Right lobe of liver (tissue), 4 donors: ENCODE data around the gene SLC2A8.

Experiments
- CTCF ChIP-seq, 4 donors: fragments of 200-600 bp in 3 of 4; fragments of 450-650 bp in 1 of 4; IDR thresholded peaks; one replicate each; pipeline versions ENCODE4 v1.5.1 to v1.8.0; 2016 to 2022; ENCODE audit warnings: antibody characterized with exemption in 4 of 4, mild to moderate bottlenecking in 2 of 4
- POLR2A ChIP-seq: fragments of 450-650 bp; IDR thresholded peaks from one replicate; pipeline ENCODE4 v1.6.1; 2017; ENCODE audit warnings: antibody characterized with exemption, mild to moderate bottlenecking
- donor health status: DM: no; HTN: no; CAD: no.
- donor health status: DM: no; HTN: no; CAD: no.
- donor health status: DM: no; HTN: yes; CAD: no.

- no peak for TF ChIP-seq POLR2A
- no peak for TF ChIP-seq CTCF (IDR thresholded peaks at IDR 0.05)
These were observed 38.9 kb upstream of the SLC2A8 start for GRCh38 chr9:127358023-127358535.
